Neural cell (in vitro differentiated cells): ENCODE data around the gene ILK. TPM values are rescaled to one million over a fixed set of nuclear protein-coding genes. Genes with fewer than 3 reads are reported as not detected.

Source experiments
- H2AFZ ChIP-seq: fragments of 200-600, 300-800 bp; sonication (generic), shearing (Covaris generic); 2 replicates; pipeline ENCODE4 v1.6.0; 2014; ENCODE audit warnings: low read depth, mild to moderate bottlenecking, antibody characterized with exemption, low read length, moderate library complexity
- H3F3A ChIP-seq: fragments of 200-600 bp; shearing (Covaris generic); 2 replicates; pipeline ENCODE4 v1.6.1; 2016; ENCODE audit warnings: mild to moderate bottlenecking, moderate library complexity, mixed read lengths, antibody characterized with exemption, low read length; ENCODE audit not compliant: insufficient read depth, poor library complexity, severe bottlenecking
- H3K27ac ChIP-seq: fragments of 200-600, 300-800 bp; sonication (generic), shearing (Covaris generic); 2 replicates; pipeline ENCODE4 v1.5.1; 2014; ENCODE audit warnings: mild to moderate bottlenecking, low read length, moderate library complexity
- H3K27me3 ChIP-seq: fragments of 300-800, 200-600 bp; sonication (generic), shearing (Covaris generic); 2 replicates; pipeline ENCODE4 v1.6.0; 2014; ENCODE audit warnings: mild to moderate bottlenecking, low read depth, low read length, moderate library complexity; ENCODE audit not compliant: insufficient read depth
- H3K36me3 ChIP-seq: fragments of 300-800, 200-600 bp; sonication (generic), shearing (Covaris generic); 2 replicates; pipeline ENCODE4 v1.5.1; 2014; ENCODE audit warnings: mild to moderate bottlenecking, antibody characterized with exemption, low read length, moderate library complexity; ENCODE audit not compliant: insufficient read depth
- H3K4me2 ChIP-seq: fragments of 300-800, 200-600 bp; sonication (generic), shearing (Covaris generic); 2 replicates; pipeline ENCODE4 v1.6.0; 2014; ENCODE audit warnings: mild to moderate bottlenecking, low read length
- H3K4me3 ChIP-seq: fragments of 300-800, 200-600 bp; sonication (generic), shearing (Covaris generic); 2 replicates; pipeline ENCODE4 v1.5.1; 2014; ENCODE audit warnings: mild to moderate bottlenecking, low read length, moderate library complexity
- H3K79me2 ChIP-seq: fragments of 200-600 bp; shearing (Covaris generic); replicated peaks from 2 replicates; pipeline ENCODE4 v1.6.0; 2014; ENCODE audit warnings: mild to moderate bottlenecking, low read length, moderate library complexity; ENCODE audit not compliant: insufficient read depth
- H3K9ac ChIP-seq: fragments of 300-800, 200-600 bp; sonication (generic), shearing (Covaris generic); 2 replicates; pipeline ENCODE4 v1.6.1; 2016; ENCODE audit warnings: mild to moderate bottlenecking, low read length, mixed read lengths
- H3K9me2 ChIP-seq: fragments of 200-600 bp; shearing (Covaris generic); 2 replicates; pipeline ENCODE4 v1.6.1; 2016; ENCODE audit warnings: mild to moderate bottlenecking, low read length, mixed read lengths; ENCODE audit not compliant: insufficient read depth
- H3K9me3 ChIP-seq: fragments of 200-600, 300-800 bp; sonication (generic), shearing (Covaris generic); 2 replicates; pipeline ENCODE4 v1.6.1; 2016; ENCODE audit warnings: mild to moderate bottlenecking, mixed run types, low read length, moderate library complexity, mixed read lengths
- H4K20me1 ChIP-seq: fragments of 200-600 bp; shearing (Covaris generic); 2 replicates; pipeline ENCODE4 v1.6.1; 2016; ENCODE audit warnings: mild to moderate bottlenecking, mixed run types; ENCODE audit not compliant: insufficient read depth
- EP300 ChIP-seq: fragments of 450-650 bp; conservative IDR thresholded peaks from 2 replicates; pipeline ENCODE4 v1.6.1; 2014; ENCODE audit warnings: antibody characterized with exemption, mild to moderate bottlenecking, moderate library complexity; ENCODE audit not compliant: poor library complexity, severe bottlenecking
- EZH2 ChIP-seq: fragments of 200-600, 300-800 bp; shearing (Covaris generic), sonication (generic); IDR thresholded peaks from 2 replicates; pipeline ENCODE4 v1.6.1; 2014; ENCODE audit warnings: antibody characterized with exemption, low read length, borderline replicate concordance, mild to moderate bottlenecking; ENCODE audit not compliant: insufficient read depth, poor library complexity, severe bottlenecking
- MXI1 ChIP-seq: fragments of 450-650 bp; conservative IDR thresholded peaks from 2 replicates; pipeline ENCODE4 v1.6.1; 2014; ENCODE audit warnings: antibody characterized with exemption, mild to moderate bottlenecking; ENCODE audit not compliant: poor library complexity, severe bottlenecking
- POLR2AphosphoS5 ChIP-seq: IDR thresholded peaks from 2 replicates; pipeline ENCODE4 v1.6.1; 2012
- RAD21 ChIP-seq: fragments of 450-650 bp; conservative IDR thresholded peaks from 2 replicates; pipeline ENCODE4 v1.6.1; 2014; ENCODE audit warnings: antibody characterized with exemption, mild to moderate bottlenecking, moderate library complexity
- SMC3 ChIP-seq: fragments of 450-650 bp; conservative IDR thresholded peaks from 2 replicates; pipeline ENCODE4 v1.6.1; 2014; ENCODE audit warnings: antibody characterized with exemption, mild to moderate bottlenecking, moderate library complexity; ENCODE audit not compliant: poor library complexity
- TAF1 ChIP-seq: IDR thresholded peaks from 2 replicates; pipeline ENCODE4 v1.6.1; 2012; ENCODE audit warnings: low read depth
- polyA plus RNA-seq: library from polyadenylated mRNA; depleted of rRNA; stranded (reverse); fragments of >200 nt; gene quantifications from 2 replicates; pipeline ENCODE4 v1.2.3, GENCODE V29; 2014
- TF ChIP-seq, protein P1 (sequence below): IDR thresholded peaks from 2 replicates; pipeline ENCODE4 v1.6.1; 2012; ENCODE audit warnings: borderline replicate concordance
- TF ChIP-seq, protein P2 (sequence below): fragments of 450-650 bp; IDR thresholded peaks from 2 replicates; pipeline ENCODE4 v1.5.1; 2014; ENCODE audit warnings: antibody characterized with exemption, mild to moderate bottlenecking, moderate library complexity; ENCODE audit not compliant: poor library complexity, severe bottlenecking

ILK gene
- polyA plus RNA-seq, 1 donor from 2014 or later: 68.8 TPM

DNA sequence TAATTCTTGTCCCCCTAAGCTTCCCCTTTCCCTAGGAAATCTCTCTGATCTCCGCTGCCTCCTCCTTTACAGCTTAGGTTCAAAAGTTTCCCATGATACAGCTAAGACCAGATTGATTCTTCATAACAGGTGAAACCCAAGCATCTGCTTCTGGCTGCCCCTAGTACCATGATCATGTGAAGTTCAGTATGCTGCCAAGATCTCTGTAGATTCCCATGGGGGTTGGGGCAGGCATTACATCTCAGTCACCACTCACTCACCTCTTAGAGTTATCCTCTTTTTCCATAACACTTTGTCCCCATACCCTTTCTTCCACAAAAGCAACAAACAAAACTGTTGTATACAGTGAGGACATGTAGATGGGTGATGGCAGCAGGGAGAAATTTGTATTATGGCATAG lies 44.2 kb upstream of the ILK start:
- TF ChIP-seq POLR2AphosphoS5: no peak
- TF ChIP-seq, protein P1, sequence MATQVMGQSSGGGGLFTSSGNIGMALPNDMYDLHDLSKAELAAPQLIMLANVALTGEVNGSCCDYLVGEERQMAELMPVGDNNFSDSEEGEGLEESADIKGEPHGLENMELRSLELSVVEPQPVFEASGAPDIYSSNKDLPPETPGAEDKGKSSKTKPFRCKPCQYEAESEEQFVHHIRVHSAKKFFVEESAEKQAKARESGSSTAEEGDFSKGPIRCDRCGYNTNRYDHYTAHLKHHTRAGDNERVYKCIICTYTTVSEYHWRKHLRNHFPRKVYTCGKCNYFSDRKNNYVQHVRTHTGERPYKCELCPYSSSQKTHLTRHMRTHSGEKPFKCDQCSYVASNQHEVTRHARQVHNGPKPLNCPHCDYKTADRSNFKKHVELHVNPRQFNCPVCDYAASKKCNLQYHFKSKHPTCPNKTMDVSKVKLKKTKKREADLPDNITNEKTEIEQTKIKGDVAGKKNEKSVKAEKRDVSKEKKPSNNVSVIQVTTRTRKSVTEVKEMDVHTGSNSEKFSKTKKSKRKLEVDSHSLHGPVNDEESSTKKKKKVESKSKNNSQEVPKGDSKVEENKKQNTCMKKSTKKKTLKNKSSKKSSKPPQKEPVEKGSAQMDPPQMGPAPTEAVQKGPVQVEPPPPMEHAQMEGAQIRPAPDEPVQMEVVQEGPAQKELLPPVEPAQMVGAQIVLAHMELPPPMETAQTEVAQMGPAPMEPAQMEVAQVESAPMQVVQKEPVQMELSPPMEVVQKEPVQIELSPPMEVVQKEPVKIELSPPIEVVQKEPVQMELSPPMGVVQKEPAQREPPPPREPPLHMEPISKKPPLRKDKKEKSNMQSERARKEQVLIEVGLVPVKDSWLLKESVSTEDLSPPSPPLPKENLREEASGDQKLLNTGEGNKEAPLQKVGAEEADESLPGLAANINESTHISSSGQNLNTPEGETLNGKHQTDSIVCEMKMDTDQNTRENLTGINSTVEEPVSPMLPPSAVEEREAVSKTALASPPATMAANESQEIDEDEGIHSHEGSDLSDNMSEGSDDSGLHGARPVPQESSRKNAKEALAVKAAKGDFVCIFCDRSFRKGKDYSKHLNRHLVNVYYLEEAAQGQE: no peak
- no peak for TF ChIP-seq RAD21
- no peak for TF ChIP-seq SMC3
- TF ChIP-seq, protein P2, sequence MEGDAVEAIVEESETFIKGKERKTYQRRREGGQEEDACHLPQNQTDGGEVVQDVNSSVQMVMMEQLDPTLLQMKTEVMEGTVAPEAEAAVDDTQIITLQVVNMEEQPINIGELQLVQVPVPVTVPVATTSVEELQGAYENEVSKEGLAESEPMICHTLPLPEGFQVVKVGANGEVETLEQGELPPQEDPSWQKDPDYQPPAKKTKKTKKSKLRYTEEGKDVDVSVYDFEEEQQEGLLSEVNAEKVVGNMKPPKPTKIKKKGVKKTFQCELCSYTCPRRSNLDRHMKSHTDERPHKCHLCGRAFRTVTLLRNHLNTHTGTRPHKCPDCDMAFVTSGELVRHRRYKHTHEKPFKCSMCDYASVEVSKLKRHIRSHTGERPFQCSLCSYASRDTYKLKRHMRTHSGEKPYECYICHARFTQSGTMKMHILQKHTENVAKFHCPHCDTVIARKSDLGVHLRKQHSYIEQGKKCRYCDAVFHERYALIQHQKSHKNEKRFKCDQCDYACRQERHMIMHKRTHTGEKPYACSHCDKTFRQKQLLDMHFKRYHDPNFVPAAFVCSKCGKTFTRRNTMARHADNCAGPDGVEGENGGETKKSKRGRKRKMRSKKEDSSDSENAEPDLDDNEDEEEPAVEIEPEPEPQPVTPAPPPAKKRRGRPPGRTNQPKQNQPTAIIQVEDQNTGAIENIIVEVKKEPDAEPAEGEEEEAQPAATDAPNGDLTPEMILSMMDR: no peak
- TF ChIP-seq EZH2: no peak
- no peak for TF ChIP-seq MXI1
- no peak for TF ChIP-seq TAF1
- no peak for TF ChIP-seq EP300
- H3K36me3 ChIP-seq: no peaks in the 10 kb centered on the region
- no peaks in the 10 kb centered on the region for H3K9me3 ChIP-seq

DNA sequence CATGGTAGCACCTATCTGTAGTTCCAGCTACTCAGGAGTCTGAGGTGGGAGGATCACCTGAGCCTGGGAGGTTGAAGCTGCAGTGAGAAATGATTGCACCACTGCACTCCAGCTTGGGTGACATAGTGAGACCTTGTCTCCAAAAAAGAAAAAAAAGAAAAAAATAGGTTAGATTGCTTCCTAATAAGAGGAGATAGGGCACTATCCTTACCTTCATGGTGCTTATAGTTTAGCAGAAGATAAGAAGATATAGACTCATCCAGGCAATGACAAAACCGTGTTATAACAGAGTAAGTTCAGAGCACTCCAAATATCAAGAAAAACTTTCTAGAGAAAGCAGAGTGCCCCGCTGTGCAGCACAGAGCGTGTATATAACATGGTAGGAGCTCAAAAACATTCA lies 42.3 kb upstream of the ILK start:
- no peak overlapping the region for H2AFZ ChIP-seq
- no peak overlapping the region for H3K9ac ChIP-seq
- H3K27ac ChIP-seq: no peak overlapping the region
- no peaks in the 10 kb centered on the region for H3K79me2 ChIP-seq
- H4K20me1 ChIP-seq: no peaks in the 10 kb centered on the region
- H3K9me2 ChIP-seq: no peaks in the 10 kb centered on the region
- no peaks in the 10 kb centered on the region for H3K9me3 ChIP-seq
- H3K4me3 ChIP-seq: no peak overlapping the region
- H3F3A ChIP-seq: no peaks in the 10 kb centered on the region
- H3K27me3 ChIP-seq: no peaks in the 10 kb centered on the region
- H3K36me3 ChIP-seq: no peaks in the 10 kb centered on the region
- TF ChIP-seq TAF1 (no peak), MXI1 (no peak), SMC3 (no peak), RAD21 (no peak), EP300 (no peak), POLR2AphosphoS5 (no peak), EZH2 (no peak)
- TF ChIP-seq, protein P2: no peak
- H3K4me2 ChIP-seq: no peak overlapping the region

More for the DNA sequence above, 44.2 kb upstream of the ILK start:
- Histone ChIP-seq H3K27me3 (no peaks in the 10 kb centered on the region), H3K27ac (no peak overlapping the region), H3F3A (no peaks in the 10 kb centered on the region), H3K79me2 (no peaks in the 10 kb centered on the region), H3K4me3 (no peak overlapping the region), H4K20me1 (no peaks in the 10 kb centered on the region), H3K4me2 (no peak overlapping the region), H3K9ac (no peak overlapping the region), H3K9me2 (no peaks in the 10 kb centered on the region), H2AFZ (no peak overlapping the region)
